ENCODE results near the gene DNAJB4. TPM values are rescaled to one million over a fixed set of nuclear protein-coding genes. Genes with fewer than 3 reads are reported as not detected.

Gene DNAJB4
- total and polyA plus RNA-seq, 2 donors (not counting 3 experiments of a cell fraction or from before 2014, with no cell fraction given) = 30.4 to 136 TPM

GRCh38 chr1:77990629-77991204 lies 14.0 kb upstream of the DNAJB4 start:
- CTCF ChIA-PET = interaction anchor here (0.7 to 1.3 kb wide), 6 partner anchors 10 to 141 kb away, joined by 3 to 6 read pairs (median 4); partner anchors contain the start of gene FUBP1
- DNase-seq (ENCODE audit: low read depth, low spot score) = no peak
- dilution Hi-C loops (cut with MboI; ENCODE audit: extremely low pct_ligation_motif_present, low sequenced_read_pairs) = no loop called here
- no peaks in the 10 kb centered on the region for H3K27me3 ChIP-seq (ENCODE audit: control insufficient read depth in 2 of 2, insufficient read depth in 2 of 2, low read length in 2 of 2)
- H3K9me1 ChIP-seq (replicated peaks; ENCODE audit: control insufficient read depth, extremely low read depth, insufficient read depth, low read length) = no peaks in the 10 kb centered on the region
- H3K4me3 ChIP-seq (replicated peaks in 1 of 3; ENCODE audit: insufficient read depth in 1 of 3, low read depth in 1 of 3, low read length in 3 of 3) = no peak overlapping the region
- POLR2A ChIA-PET = no interaction called here
- no peak overlapping the region for H3K27ac ChIP-seq (ENCODE audit: insufficient read depth, low read depth, low read length)
- BruUV-seq (replicated peaks) = no TSS peak
- peaks cover 5% of the 10 kb centered on the region for H4K20me1 ChIP-seq (replicated peaks; ENCODE audit: control insufficient read depth, extremely low read depth, insufficient read depth, low read length)
- H3K36me3 ChIP-seq (ENCODE audit: control insufficient read depth in 2 of 2, extremely low read depth in 1 of 2, insufficient read depth in 2 of 2, low read length in 2 of 2) = peaks cover 3 to 7% of the 10 kb centered on the region in 2 experiments
- no peaks in the 10 kb centered on the region for H3K9me3 ChIP-seq (replicated peaks; ENCODE audit: control insufficient read depth, insufficient read depth, low read length)
- no peak overlapping the region for H3K9ac ChIP-seq (replicated peaks; ENCODE audit: extremely low read depth, insufficient read depth, low read length)
- no peak overlapping the region for H2AFZ ChIP-seq (ENCODE audit: low read depth, low read length)
- intact Hi-C loops (cut with micrococcal nuclease) = no loop called here
- no peaks in the 10 kb centered on the region for H3K4me1 ChIP-seq (ENCODE audit: control insufficient read depth, extremely low read depth, insufficient read depth, low read length)
- H3K4me2 ChIP-seq (ENCODE audit: insufficient read depth, low read length) = no peak overlapping the region
- H3K79me2 ChIP-seq (ENCODE audit: control insufficient read depth, insufficient read depth, low read length) = peaks cover 60% of the 10 kb centered on the region
- no peak for FAIRE-seq
- TF ChIP-seq MAX (IDR thresholded peaks at IDR 0.05; ENCODE audit: insufficient read depth, insufficient read length) = no peak
- no peak for TF ChIP-seq CTCF (IDR thresholded peaks at IDR 0.05; ENCODE audit: extremely low read depth in 1 of 2, insufficient read depth in 1 of 2, low read depth in 1 of 2, low read length in 2 of 2)
- TF ChIP-seq GATA2 (IDR thresholded peaks at IDR 0.05; ENCODE audit: insufficient read depth, insufficient read length, low read depth, low read length) = no peak
- no peak for TF ChIP-seq FOS (IDR thresholded peaks at IDR 0.05; ENCODE audit: borderline replicate concordance, insufficient read depth, low read length)
- TF ChIP-seq POLR2AphosphoS5 (IDR thresholded peaks at IDR 0.05; ENCODE audit: insufficient read depth, low read depth, low read length) = no peak
- TF ChIP-seq EZH2 (IDR thresholded peaks at IDR 0.05; ENCODE audit: borderline replicate concordance, low read depth, low read length, severe bottlenecking) = no peak
- TF ChIP-seq MYC (IDR thresholded peaks at IDR 0.05; ENCODE audit: low read depth, low read length) = no peak
- no peak for TF ChIP-seq JUN (IDR thresholded peaks at IDR 0.05; ENCODE audit: borderline replicate concordance, insufficient read depth, insufficient read length, low read depth)
- TF ChIP-seq POLR2A (IDR thresholded peaks at IDR 0.05; ENCODE audit: low read depth, low read length) = no peak
